Uterus (tissue), 2 donors: ENCODE data around the gene ICAM4.

Experiments used
- CTCF ChIP-seq, 4 experiments: fragments of 200-600 bp in 2 of 4; fragments of 450-650 bp in 2 of 4; sonication (generic) in 2 of 4; IDR thresholded peaks; one replicate each; pipeline ENCODE4 v1.5.1; 2016 to 2019; ENCODE audit warnings: antibody characterized with exemption in 4 of 4, mild to moderate bottlenecking in 2 of 4, moderate library complexity in 1 of 4
- POLR2A ChIP-seq, 2 donors: fragments of 450-650 bp; IDR thresholded peaks; one replicate each; pipeline ENCODE4 v1.6.1; 2016; ENCODE audit warnings: antibody characterized with exemption in 2 of 2, mild to moderate bottlenecking in 1 of 2, moderate library complexity in 1 of 2

GRCh38 chr19:10288662-10289166 is 2.0 kb downstream of the ICAM4 start:
- TF ChIP-seq CTCF (IDR thresholded peaks at IDR 0.05) = no peak
- no peak for TF ChIP-seq POLR2A (IDR thresholded peaks at IDR 0.05)
